Measurements from ENCODE around the gene GREB1L. TPM values are rescaled to one million over a fixed set of nuclear protein-coding genes. Genes with fewer than 3 reads are reported as not detected.
A peak's percentile ranks its signal among the peaks of the same experiment; 100 is the strongest.

GREB1L gene
- total and polyA plus RNA-seq, 2 of the 13 experiments (the other 11 are each of a cell fraction or from before 2014, with no cell fraction given), result 0.17 to 0.66 TPM

- TF ChIP-seq ZBTB49 (CRISPR knock-in tag; IDR thresholded peaks at IDR 0.05; ENCODE audit: borderline replicate concordance), result no peak
- no peak for TF ChIP-seq EZH2 (conservative IDR thresholded peaks at IDR 0.05; ENCODE audit: low read depth, low read length)
- no peak for TF ChIP-seq GPN1 (CRISPR knock-in tag; IDR thresholded peaks at IDR 0.05; ENCODE audit: borderline replicate concordance)
- TF ChIP-seq, protein P1, sequence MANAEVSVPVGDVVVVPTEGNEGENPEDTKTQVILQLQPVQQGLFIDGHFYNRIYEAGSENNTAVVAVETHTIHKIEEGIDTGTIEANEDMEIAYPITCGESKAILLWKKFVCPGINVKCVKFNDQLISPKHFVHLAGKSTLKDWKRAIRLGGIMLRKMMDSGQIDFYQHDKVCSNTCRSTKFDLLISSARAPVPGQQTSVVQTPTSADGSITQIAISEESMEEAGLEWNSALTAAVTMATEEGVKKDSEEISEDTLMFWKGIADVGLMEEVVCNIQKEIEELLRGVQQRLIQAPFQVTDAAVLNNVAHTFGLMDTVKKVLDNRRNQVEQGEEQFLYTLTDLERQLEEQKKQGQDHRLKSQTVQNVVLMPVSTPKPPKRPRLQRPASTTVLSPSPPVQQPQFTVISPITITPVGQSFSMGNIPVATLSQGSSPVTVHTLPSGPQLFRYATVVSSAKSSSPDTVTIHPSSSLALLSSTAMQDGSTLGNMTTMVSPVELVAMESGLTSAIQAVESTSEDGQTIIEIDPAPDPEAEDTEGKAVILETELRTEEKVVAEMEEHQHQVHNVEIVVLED (CRISPR knock-in tag; IDR thresholded peaks at IDR 0.05; ENCODE audit: borderline replicate concordance), result no peak
- TF ChIP-seq TGIF2 (CRISPR knock-in tag; IDR thresholded peaks at IDR 0.05), result no peak
- TF ChIP-seq, protein P2, sequence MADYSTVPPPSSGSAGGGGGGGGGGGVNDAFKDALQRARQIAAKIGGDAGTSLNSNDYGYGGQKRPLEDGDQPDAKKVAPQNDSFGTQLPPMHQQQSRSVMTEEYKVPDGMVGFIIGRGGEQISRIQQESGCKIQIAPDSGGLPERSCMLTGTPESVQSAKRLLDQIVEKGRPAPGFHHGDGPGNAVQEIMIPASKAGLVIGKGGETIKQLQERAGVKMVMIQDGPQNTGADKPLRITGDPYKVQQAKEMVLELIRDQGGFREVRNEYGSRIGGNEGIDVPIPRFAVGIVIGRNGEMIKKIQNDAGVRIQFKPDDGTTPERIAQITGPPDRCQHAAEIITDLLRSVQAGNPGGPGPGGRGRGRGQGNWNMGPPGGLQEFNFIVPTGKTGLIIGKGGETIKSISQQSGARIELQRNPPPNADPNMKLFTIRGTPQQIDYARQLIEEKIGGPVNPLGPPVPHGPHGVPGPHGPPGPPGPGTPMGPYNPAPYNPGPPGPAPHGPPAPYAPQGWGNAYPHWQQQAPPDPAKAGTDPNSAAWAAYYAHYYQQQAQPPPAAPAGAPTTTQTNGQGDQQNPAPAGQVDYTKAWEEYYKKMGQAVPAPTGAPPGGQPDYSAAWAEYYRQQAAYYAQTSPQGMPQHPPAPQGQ (CRISPR knock-in tag; IDR thresholded peaks at IDR 0.05; ENCODE audit: borderline replicate concordance), result no peak
- no peak for TF ChIP-seq ZKSCAN8 (CRISPR knock-in tag; IDR thresholded peaks at IDR 0.05; ENCODE audit: borderline replicate concordance)
- no peak for TF ChIP-seq ZEB1 (IDR thresholded peaks at IDR 0.05; ENCODE audit: insufficient replicate concordance, low read depth)
- no peak for TF ChIP-seq GATAD1 (CRISPR knock-in tag; IDR thresholded peaks at IDR 0.05)
- no peak for TF ChIP-seq SOX6 (IDR thresholded peaks at IDR 0.05)
- TF ChIP-seq SOX6 (CRISPR knock-in tag; IDR thresholded peaks at IDR 0.05), result peak; percentile 62; the same call in 1 of the 2 replicates
- TF ChIP-seq, protein P3, sequence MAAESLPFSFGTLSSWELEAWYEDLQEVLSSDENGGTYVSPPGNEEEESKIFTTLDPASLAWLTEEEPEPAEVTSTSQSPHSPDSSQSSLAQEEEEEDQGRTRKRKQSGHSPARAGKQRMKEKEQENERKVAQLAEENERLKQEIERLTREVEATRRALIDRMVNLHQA (CRISPR knock-in tag; IDR thresholded peaks at IDR 0.05), result no peak
Observed at GRCh38 chr18:21496277-21496835, 254.3 kb downstream of the GREB1L start (continued).

All from HepG2 (cell line).